IPS-18a (cell line): Measurements from ENCODE around the gene KIAA1755.
"Not testable (repeated sequence)": the region's sequence is repeated elsewhere in the genome, so short reads cannot be mapped to it uniquely, and the experiment has no call there.

Experiments used
- H3K27ac ChIP-seq: one replicate; pipeline ENCODE4 v1.5.1; 2013; ENCODE audit warnings: low read length
- H3K27me3 ChIP-seq: one replicate; pipeline ENCODE4 v1.6.1; 2013; ENCODE audit warnings: mild to moderate bottlenecking, low read length; ENCODE audit not compliant: control insufficient read depth, insufficient read depth
- H3K36me3 ChIP-seq: one replicate; pipeline ENCODE4 v1.6.1; 2013; ENCODE audit warnings: low read depth, low read length; ENCODE audit not compliant: control insufficient read depth
- H3K4me1 ChIP-seq: one replicate; pipeline ENCODE4 v1.6.1; 2013; ENCODE audit warnings: low read depth, low read length; ENCODE audit not compliant: control insufficient read depth
- H3K4me3 ChIP-seq: one replicate; pipeline ENCODE4 v1.5.1; 2013; ENCODE audit warnings: low read length
- H3K9ac ChIP-seq: one replicate; pipeline ENCODE4 v1.6.1; 2013; ENCODE audit warnings: mild to moderate bottlenecking, low read length, moderate library complexity
- H3K9me3 ChIP-seq: one replicate; pipeline ENCODE4 v1.6.1; 2013; ENCODE audit warnings: low read depth, low read length; ENCODE audit not compliant: control insufficient read depth

Gene KIAA1755

DNA sequence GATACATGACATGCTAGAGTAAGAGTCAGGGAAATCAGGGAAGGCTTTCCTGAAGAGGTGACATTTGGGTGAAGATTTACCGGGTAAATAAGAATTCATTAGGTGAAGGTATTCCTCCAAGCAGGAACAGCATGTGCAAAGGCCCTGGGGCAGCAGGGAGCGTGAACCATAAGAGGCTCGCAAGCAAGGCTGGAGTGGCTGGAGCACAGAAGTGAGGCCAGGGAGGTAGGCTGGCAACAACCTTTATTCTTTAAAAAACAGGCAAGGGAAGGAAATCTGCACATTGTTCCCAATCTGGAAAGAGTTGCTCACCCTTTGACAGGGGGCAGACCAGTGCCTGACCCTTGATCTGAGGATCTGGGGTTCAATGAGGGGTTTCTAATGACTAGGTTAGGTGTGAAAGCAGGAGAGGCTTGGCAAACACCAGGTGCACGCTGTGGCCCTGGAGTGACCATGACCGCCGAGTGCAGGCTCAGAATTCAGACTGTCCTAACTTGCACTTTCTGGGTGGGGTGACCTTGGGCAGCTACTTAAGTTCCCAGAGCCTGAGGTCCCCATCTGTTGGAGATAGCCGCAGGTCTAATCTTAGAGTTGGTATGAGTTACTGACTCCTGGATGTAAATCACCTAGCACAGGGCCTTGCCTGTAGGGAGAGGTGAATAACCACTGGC, 1.9 kb downstream of the KIAA1755 start:
- no peak overlapping the region for H3K9ac ChIP-seq
- H3K36me3 ChIP-seq, result no peaks in the 10 kb centered on the region
- H3K9me3 ChIP-seq, result no peaks in the 10 kb centered on the region
- H3K4me3 ChIP-seq, result no peak overlapping the region
- H3K27me3 ChIP-seq, result peaks cover 20% of the 10 kb centered on the region
- peaks cover 6% of the 10 kb centered on the region for H3K4me1 ChIP-seq
- H3K27ac ChIP-seq, result no peak overlapping the region

DNA sequence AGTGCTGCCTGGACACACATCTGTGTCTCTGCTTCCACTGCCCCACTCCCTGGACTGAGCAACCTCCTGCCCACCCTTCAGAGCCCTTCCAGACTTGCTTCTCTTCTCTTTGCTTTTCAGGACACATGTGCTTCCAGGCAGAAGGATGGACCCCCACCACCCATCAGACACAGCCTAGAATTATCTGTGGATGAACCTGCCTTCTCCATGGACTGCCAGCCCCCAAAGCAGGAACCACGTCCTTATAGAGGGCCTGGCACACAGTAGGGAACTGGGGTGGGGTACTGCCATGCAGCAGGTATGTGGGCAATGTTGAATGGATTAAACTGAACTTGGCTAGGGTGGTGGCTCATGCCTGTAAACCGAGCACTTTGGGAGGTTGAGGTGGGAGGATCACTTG, 3.6 kb downstream of the KIAA1755 start:
- no peaks in the 10 kb centered on the region for H3K9me3 ChIP-seq
- no peaks in the 10 kb centered on the region for H3K36me3 ChIP-seq

DNA sequence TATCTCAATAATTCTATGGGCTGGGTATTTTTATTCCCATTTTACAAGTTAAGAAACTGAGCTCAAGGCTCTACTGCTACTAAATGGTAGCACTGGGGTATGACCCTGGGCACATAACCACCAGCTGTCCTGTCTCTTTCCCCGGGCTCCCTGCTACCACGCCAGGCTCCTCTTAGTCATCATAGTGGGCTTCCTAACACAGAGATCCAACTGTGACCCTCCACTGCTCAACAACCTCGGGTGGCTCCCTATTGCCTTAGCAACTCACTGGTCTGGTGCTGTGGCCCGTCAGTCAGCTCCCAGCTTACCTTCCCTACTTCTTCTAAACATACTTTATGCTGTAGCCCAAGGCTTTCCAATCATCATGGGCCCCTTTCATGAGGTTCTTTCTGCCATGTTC, 4.5 kb downstream of the KIAA1755 start:
- Histone ChIP-seq H3K36me3 (no peaks in the 10 kb centered on the region), H3K9ac (no peak overlapping the region), H3K4me3 (no peak overlapping the region), H3K9me3 (no peaks in the 10 kb centered on the region), H3K27ac (no peak overlapping the region), H3K4me1 (peaks cover 6% of the 10 kb centered on the region), H3K27me3 (peaks cover 17% of the 10 kb centered on the region)

More for the DNA sequence above, 3.6 kb downstream of the KIAA1755 start:
- Histone ChIP-seq H3K27ac (no peak overlapping the region), H3K4me1 (peaks cover 6% of the 10 kb centered on the region), H3K4me3 (no peak overlapping the region), H3K27me3 (peaks cover 20% of the 10 kb centered on the region), H3K9ac (no peak overlapping the region)

- Histone ChIP-seq H3K4me1 (peaks cover 6% of the 10 kb centered on the region), H3K27ac (no peak overlapping the region), H3K9me3 (no peaks in the 10 kb centered on the region), H3K27me3 (peaks cover 14% of the 10 kb centered on the region), H3K4me3 (no peak overlapping the region), H3K9ac (no peak overlapping the region), H3K36me3 (no peaks in the 10 kb centered on the region)
These were observed 5.1 kb downstream of the KIAA1755 start for GRCh38 chr20:38255393-38255792.

DNA sequence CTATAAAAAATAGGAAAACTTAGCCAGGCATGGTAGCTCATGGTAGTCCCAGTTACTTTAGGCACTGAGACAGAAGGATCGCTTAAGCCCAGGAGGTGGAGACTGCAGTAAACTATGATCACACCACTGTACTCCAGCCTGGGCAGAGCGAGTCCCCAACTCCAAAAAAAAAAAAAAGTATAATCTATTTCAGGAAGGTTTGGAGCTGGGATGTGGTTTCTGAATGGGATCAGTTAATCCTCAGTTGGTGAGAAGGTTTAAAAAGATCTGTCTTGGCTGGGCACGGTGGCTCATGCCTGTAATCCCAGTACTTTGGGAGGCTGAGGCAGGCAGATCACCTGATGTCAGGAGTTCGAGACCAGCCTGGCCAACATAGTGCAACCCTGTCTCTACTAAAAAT, 5.9 kb downstream of the KIAA1755 start:
- not testable (repeated sequence) for H3K27ac ChIP-seq, H3K9ac ChIP-seq, H3K4me3 ChIP-seq, H3K36me3 ChIP-seq, H3K4me1 ChIP-seq, H3K27me3 ChIP-seq, H3K9me3 ChIP-seq

DNA sequence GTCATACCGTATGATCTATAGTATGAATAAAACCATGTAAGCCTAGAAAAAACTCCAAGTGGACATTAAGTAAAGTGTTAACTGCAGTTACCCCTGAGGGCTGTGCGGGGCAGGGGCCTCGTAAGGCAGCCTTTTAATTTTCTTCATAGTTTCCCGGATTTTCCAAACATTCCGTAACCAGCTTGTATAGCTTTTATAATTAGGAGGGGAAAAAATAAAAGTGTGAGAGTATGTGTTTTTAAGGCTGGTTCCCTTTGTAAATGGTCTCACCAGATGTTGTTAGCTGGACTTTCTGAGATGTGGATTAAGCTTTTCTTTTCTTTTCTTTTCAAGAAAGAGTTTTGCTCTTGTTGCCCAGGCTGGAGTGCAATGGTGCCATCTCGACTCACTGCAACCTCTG, 7.0 kb downstream of the KIAA1755 start:
- no peaks in the 10 kb centered on the region for H3K36me3 ChIP-seq
- H3K9me3 ChIP-seq, result no peaks in the 10 kb centered on the region
- H3K9ac ChIP-seq, result no peak overlapping the region
- no peak overlapping the region for H3K4me3 ChIP-seq
- no peaks in the 10 kb centered on the region for H3K4me1 ChIP-seq
- H3K27me3 ChIP-seq, result no peaks in the 10 kb centered on the region
- H3K27ac ChIP-seq, result no peak overlapping the region

DNA sequence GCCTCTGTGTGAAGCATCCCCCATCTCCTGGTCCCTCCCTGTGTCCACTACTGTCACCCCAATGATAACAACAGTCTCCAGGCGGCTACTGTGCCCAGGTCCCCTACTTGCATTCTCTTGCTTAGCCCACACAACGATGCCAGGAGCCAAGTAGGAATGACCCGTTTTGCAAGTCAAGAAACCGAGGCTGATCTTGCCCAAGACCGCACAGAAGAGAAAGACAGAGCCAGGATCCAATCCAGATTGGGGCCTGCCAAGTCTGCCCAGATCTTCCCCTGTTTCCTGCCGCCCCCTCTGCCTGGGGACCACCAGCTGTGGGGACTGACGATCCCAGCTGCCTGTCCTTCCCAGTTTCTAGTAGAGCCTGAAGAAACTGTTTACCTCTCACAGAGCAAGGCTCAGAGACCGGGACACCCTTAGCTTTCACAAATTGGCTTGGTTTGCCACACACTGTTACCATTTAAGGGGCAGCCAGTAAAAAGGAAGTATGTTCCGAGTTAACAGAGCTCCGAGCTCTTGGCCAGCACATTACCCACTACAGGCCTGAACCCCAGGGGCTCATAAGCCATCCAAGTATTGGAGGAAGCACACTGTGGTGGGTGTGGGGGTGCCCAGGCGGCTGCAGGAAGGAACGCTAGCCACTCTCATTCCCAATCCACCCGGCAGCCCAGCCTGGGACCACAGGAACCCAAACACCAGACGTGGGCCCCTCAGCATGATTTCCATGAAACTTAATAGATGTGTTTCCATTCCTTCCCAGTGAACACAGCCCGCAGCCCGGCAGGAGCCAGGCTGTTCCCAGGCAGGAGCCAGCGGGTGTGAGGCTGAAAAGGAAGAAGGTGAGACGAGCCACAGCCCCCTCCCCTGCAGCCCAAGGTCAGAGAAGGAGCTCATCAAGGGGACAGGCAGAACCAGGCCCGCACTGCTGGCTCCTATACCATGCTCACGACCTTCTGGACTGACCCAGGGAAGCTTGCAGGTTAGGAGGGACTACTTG, 7.9 kb downstream of the KIAA1755 start:
- Histone ChIP-seq H3K9ac (no peak overlapping the region), H3K9me3 (no peaks in the 10 kb centered on the region), H3K4me3 (no peak overlapping the region), H3K36me3 (no peaks in the 10 kb centered on the region), H3K27ac (no peak overlapping the region), H3K4me1 (no peaks in the 10 kb centered on the region), H3K27me3 (no peaks in the 10 kb centered on the region)

DNA sequence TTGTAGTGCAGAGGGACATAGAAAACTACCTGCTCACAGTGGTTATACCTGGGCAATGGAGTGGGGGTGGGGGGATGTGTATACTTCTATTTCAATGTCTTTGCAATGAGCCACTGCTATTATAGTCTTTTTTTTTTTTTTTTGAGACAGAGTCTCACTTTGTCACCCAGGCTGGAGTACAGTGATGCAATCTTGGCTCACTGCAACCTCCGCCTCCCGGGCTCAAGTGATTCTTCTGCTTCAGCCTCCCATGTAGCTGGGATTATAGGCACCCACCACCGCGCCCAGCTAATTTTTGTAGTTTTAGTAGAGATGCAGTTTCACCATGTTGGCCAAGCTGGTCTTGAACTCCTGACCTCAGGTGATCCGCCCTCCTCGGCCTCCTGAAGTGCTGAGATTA, 9.1 kb downstream of the KIAA1755 start:
- not testable (repeated sequence) for H3K27me3 ChIP-seq, H3K36me3 ChIP-seq, H3K4me3 ChIP-seq

GRCh38 chr20:38250609-38251008, 9.9 kb downstream of the KIAA1755 start:
- no peak overlapping the region for H3K27ac ChIP-seq
- no peak overlapping the region for H3K9ac ChIP-seq
- H3K27me3 ChIP-seq, result no peaks in the 10 kb centered on the region
- H3K36me3 ChIP-seq, result no peaks in the 10 kb centered on the region
- no peaks in the 10 kb centered on the region for H3K9me3 ChIP-seq
- H3K4me1 ChIP-seq, result no peaks in the 10 kb centered on the region
- H3K4me3 ChIP-seq, result no peak overlapping the region

More for the DNA sequence above, 9.1 kb downstream of the KIAA1755 start:
- not testable (repeated sequence) for H3K4me1 ChIP-seq, H3K9ac ChIP-seq, H3K27ac ChIP-seq, H3K9me3 ChIP-seq

DNA sequence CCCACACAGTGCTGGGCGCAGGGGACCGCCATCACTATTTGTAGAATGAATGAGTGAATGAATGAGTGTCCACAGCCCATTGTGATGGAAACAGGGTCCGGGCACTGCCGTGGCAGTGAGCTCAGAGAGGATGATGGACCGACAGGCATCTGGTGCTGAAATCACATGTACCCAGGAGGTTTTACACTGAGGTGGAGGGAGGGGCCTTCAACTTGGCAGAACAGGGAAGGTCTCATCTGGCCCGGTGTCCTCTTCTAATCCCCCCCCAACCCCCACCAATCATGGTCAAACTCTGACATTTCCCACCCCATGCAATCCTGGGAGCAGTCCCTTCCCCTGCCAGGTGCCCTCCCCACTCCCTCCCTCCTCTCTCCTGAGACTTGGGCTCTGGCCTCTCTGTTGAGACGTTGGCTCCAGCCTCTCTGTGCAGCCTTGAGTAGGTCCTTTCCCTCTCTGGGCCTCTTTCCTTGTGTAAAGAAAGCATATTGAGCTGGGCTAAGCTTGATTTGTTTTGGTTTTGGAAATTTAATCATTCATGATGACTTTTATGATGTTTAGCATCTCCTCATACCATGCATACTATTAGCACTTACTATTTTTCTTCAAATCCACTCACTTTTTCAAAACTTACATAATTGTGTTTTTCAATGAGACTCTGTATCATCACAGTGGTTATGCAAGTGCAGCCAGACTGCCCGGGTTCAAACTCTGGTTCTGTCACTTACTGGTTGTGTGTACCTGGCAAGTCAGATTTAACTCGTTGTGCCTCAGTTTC, 10.8 kb downstream of the KIAA1755 start:
- Histone ChIP-seq H3K4me3 (no peak overlapping the region), H3K27me3 (no peaks in the 10 kb centered on the region), H3K27ac (no peak overlapping the region), H3K4me1 (no peaks in the 10 kb centered on the region), H3K9ac (no peak overlapping the region), H3K36me3 (no peaks in the 10 kb centered on the region), H3K9me3 (no peaks in the 10 kb centered on the region)

GRCh38 chr20:38248133-38248532, 12.4 kb downstream of the KIAA1755 start:
- no peak overlapping the region for H3K4me3 ChIP-seq
- no peaks in the 10 kb centered on the region for H3K27me3 ChIP-seq
- no peaks in the 10 kb centered on the region for H3K36me3 ChIP-seq
- no peak overlapping the region for H3K27ac ChIP-seq
- peaks cover 2% of the 10 kb centered on the region for H3K9me3 ChIP-seq
- H3K4me1 ChIP-seq, result no peaks in the 10 kb centered on the region
- H3K9ac ChIP-seq, result no peak overlapping the region
